IMR-90 (cell line): ENCODE measurements around the gene POLR1E. TPM values are rescaled to one million over a fixed set of nuclear protein-coding genes. Genes with fewer than 3 reads are reported as not detected.

ENCODE experiments used
- ATAC-seq: fragments of 200-7000 bp; cut with Tn5 transposase; 2 replicates; pipeline ENCODE4 v1.9.1; 2020; ENCODE audit warnings: low read depth, mild to moderate bottlenecking, moderate library complexity
- BruUV-seq: library from RNA; stranded (reverse); fragments of 400-500 nt; replicated peaks from 2 replicates; lab custom pipeline; 2021; lab: Mats Ljungman, UMichigan
- CTCF ChIA-PET: fragments of 300-600 bp; formaldehyde crosslinking; extraction: SDS; loops from one replicate; lab custom pipeline; 2021; ENCODE audit warnings: antibody characterized with exemption; lab: Yijun Ruan, JAX
- POLR2A ChIA-PET: fragments of 300-600 bp; sonication (Branson Sonifier 250); formaldehyde crosslinking; loops from one replicate; lab custom pipeline; 2022; ENCODE audit warnings: antibody characterized with exemption; ENCODE audit not compliant: unreplicated experiment; lab: Charles Lee
- DNase-seq: peaks from one replicate; pipeline ENCODE4 v3.0.0; 2013
- H2AFZ ChIP-seq: replicated peaks from 2 replicates; pipeline ENCODE3; 2013; ENCODE audit warnings: low read length, mild to moderate bottlenecking; ENCODE audit not compliant: poor library complexity
- H2AK5ac ChIP-seq: 2 replicates; pipeline ENCODE4 v1.6.1; 2013; ENCODE audit warnings: low read depth, low read length, inconsistent platforms
- H2AK9ac ChIP-seq: replicated peaks from 2 replicates; pipeline ENCODE3; 2013; ENCODE audit warnings: mild to moderate bottlenecking, low read depth, low read length, moderate library complexity; ENCODE audit not compliant: poor library complexity
- H2BK120ac ChIP-seq: 2 replicates; pipeline ENCODE4 v1.6.1; 2013; ENCODE audit warnings: low read depth, low read length, inconsistent platforms
- H2BK15ac ChIP-seq: 3 replicates; pipeline ENCODE4 v1.6.1; 2013; ENCODE audit warnings: low read depth, low read length, inconsistent platforms
- H2BK20ac ChIP-seq: 2 replicates; pipeline ENCODE4 v1.6.1; 2013; ENCODE audit warnings: low read depth, mild to moderate bottlenecking, inconsistent platforms, low read length, moderate library complexity
- H2BK5ac ChIP-seq: 2 replicates; pipeline ENCODE4 v1.6.1; 2013; ENCODE audit warnings: mild to moderate bottlenecking, low read depth, low read length, inconsistent platforms; ENCODE audit not compliant: poor library complexity, severe bottlenecking
- H3K14ac ChIP-seq: replicated peaks from 2 replicates; pipeline ENCODE4 v1.6.1; 2013; ENCODE audit warnings: low read depth, low read length, inconsistent platforms
- H3K18ac ChIP-seq: 2 replicates; pipeline ENCODE4 v1.6.1; 2013; ENCODE audit warnings: low read depth, low read length, control low read depth
- H3K23ac ChIP-seq: 2 replicates; pipeline ENCODE4 v1.6.1; 2013; ENCODE audit warnings: low read depth, low read length, inconsistent platforms
- H3K27ac ChIP-seq: 2 replicates; pipeline ENCODE4 v1.5.1; 2013; ENCODE audit warnings: mild to moderate bottlenecking, control low read depth, low read length; ENCODE audit not compliant: insufficient read depth
- H3K27me3 ChIP-seq: 2 replicates; pipeline ENCODE4 v1.6.1; 2013; ENCODE audit warnings: low read length; ENCODE audit not compliant: control insufficient read depth, insufficient read depth
- H3K36me3 ChIP-seq: 2 replicates; pipeline ENCODE4 v1.6.1; 2013; ENCODE audit warnings: low read length, mixed read lengths; ENCODE audit not compliant: control insufficient read depth, insufficient read depth
- H3K4ac ChIP-seq: 2 replicates; pipeline ENCODE4 v1.6.1; 2013; ENCODE audit warnings: low read depth, low read length, inconsistent platforms
- H3K4me1 ChIP-seq: 2 replicates; pipeline ENCODE4 v1.6.1; 2013; ENCODE audit warnings: low read length, mixed read lengths; ENCODE audit not compliant: control insufficient read depth, insufficient read depth
- H3K4me2 ChIP-seq: 2 replicates; pipeline ENCODE4 v1.6.1; 2013; ENCODE audit warnings: low read depth, mild to moderate bottlenecking, control low read depth, low read length, moderate library complexity
- H3K4me3 ChIP-seq: 2 replicates; pipeline ENCODE4 v1.5.1; 2013; ENCODE audit warnings: low read depth, mild to moderate bottlenecking, control low read depth, low read length, moderate library complexity; ENCODE audit not compliant: insufficient read depth
- H3K56ac ChIP-seq: 2 replicates; pipeline ENCODE4 v1.6.1; 2013; ENCODE audit warnings: low read length, inconsistent platforms; ENCODE audit not compliant: insufficient read depth; ENCODE audit errors: extremely low read depth
- H3K79me1 ChIP-seq, 2 experiments: 2 replicates each; pipeline ENCODE4 v1.6.1; 2013; ENCODE audit warnings: low read length in 2 of 2, inconsistent platforms in 1 of 2, low read depth in 1 of 2
- H3K9ac ChIP-seq: 2 replicates; pipeline ENCODE4 v1.6.1; 2013; ENCODE audit warnings: low read depth, low read length, control low read depth
- H3K9me1 ChIP-seq: 2 replicates; pipeline ENCODE4 v1.6.1; 2013; ENCODE audit warnings: low read length, inconsistent platforms; ENCODE audit not compliant: insufficient read depth
- H3K9me3 ChIP-seq: 2 replicates; pipeline ENCODE4 v1.6.1; 2013; ENCODE audit warnings: low read length; ENCODE audit not compliant: control insufficient read depth, insufficient read depth
- H4K20me1 ChIP-seq: 2 replicates; pipeline ENCODE4 v1.6.1; 2013; ENCODE audit warnings: low read length, inconsistent platforms; ENCODE audit not compliant: insufficient read depth
- H4K5ac ChIP-seq: 2 replicates; pipeline ENCODE4 v1.6.1; 2013; ENCODE audit warnings: mild to moderate bottlenecking, low read depth, low read length, control low read depth
- H4K8ac ChIP-seq, 2 experiments: 2 replicates each; pipeline ENCODE4 v1.6.1; 2013; ENCODE audit warnings: low read depth in 2 of 2, low read length in 2 of 2, control low read depth in 1 of 2, inconsistent platforms in 1 of 2
- H4K91ac ChIP-seq: 2 replicates; pipeline ENCODE4 v1.6.1; 2013; ENCODE audit warnings: low read depth, low read length, inconsistent platforms; ENCODE audit not compliant: insufficient read depth
- CEBPB ChIP-seq: IDR thresholded peaks from 2 replicates; pipeline ENCODE4 v1.6.1; 2012; ENCODE audit warnings: low read depth, low read length, improper control_type of control experiment
- RFX5 ChIP-seq: IDR thresholded peaks from 2 replicates; pipeline ENCODE4 v1.8.0; 2012; ENCODE audit warnings: low read depth, mild to moderate bottlenecking, low read length, moderate library complexity
- WGBS, 2 experiments: methylation state at CpG; one replicate each; pipeline versions ENCODE4 v1.1.5 to v1.1.7; 2013; ENCODE audit warnings: missing lambda C conversion rate in 2 of 2; ENCODE audit not compliant: insufficient read length in 1 of 2; ENCODE audit errors: extremely low coverage in 2 of 2; 5-methylcytosine and 5-hydroxymethylcytosine counted together
- dilution Hi-C: fragments of 300-500 bp; cut with HindIII; formaldehyde crosslinking; loops from one replicate; pipeline ENCODE4 v1.14.3; 2018; ENCODE audit warnings: low sequenced_read_pairs; ENCODE audit not compliant: unreplicated experiment
- in situ Hi-C: fragments of 300-500 bp; cut with MboI; formaldehyde crosslinking; loops from 3 replicates; pipeline ENCODE4 v1.14.3; 2019; ENCODE audit warnings: low sequenced_read_pairs, inconsistent platforms, mixed read lengths
- intact Hi-C: fragments of 100-400 bp; cut with micrococcal nuclease; formaldehyde crosslinking; loops from 2 replicates; pipeline ENCODE4 v1.10.0; 2022
- polyA plus RNA-seq, 3 experiments: library from polyadenylated mRNA; depleted of rRNA; stranded (reverse); fragments of >200 nt; gene quantifications; 2 replicates each; pipeline ENCODE4 v1.2.3, GENCODE V29; 2012; ENCODE audit warnings: low replicate concordance in 1 of 3
- total RNA-seq: library from RNA; depleted of rRNA; stranded (reverse); fragments of >200 nt; gene quantifications from 2 replicates; pipeline ENCODE4 v1.2.3, GENCODE V29; 2012

The POLR1E gene
- total and polyA plus RNA-seq, 2 of the 4 experiments (the other 2 are of a cell fraction), result 48.0 to 71.9 TPM

GRCh38 chr9:37508135-37508833 is 22.5 kb downstream of the POLR1E start:
- no peak overlapping the region for H2BK120ac ChIP-seq
- H2BK20ac ChIP-seq, result no peak overlapping the region
- H2BK5ac ChIP-seq, result no peak overlapping the region
- intact Hi-C loops (no loop called here), dilution Hi-C loops (no loop called here), in situ Hi-C loops (no loop called here)
- no peak overlapping the region for H3K27ac ChIP-seq
- H3K79me1 ChIP-seq, result no peaks in the 10 kb centered on the region; a peak in 1 of 4 replicates
- no TSS peak for BruUV-seq
- H2BK15ac ChIP-seq, result no peak overlapping the region
- H3K27me3 ChIP-seq, result no peaks in the 10 kb centered on the region
- DNase-seq, result no peak
- ATAC-seq, result peak; percentile 31
- H4K20me1 ChIP-seq, result 0 out of 2 replicates have a peak, but pooled peaks cover 3% of the 10 kb centered on the region
- no peak overlapping the region for H2AK9ac ChIP-seq
- H3K4me2 ChIP-seq, result no peak overlapping the region
- H3K36me3 ChIP-seq, result peaks cover 27% of the 10 kb centered on the region
- H3K56ac ChIP-seq, result no peak overlapping the region
- H4K91ac ChIP-seq, result no peak overlapping the region
- ChIA-PET POLR2A (no interaction called here), CTCF (no interaction called here)
- H3K9me3 ChIP-seq, result no peaks in the 10 kb centered on the region
- H4K5ac ChIP-seq, result no peak overlapping the region
- no peak overlapping the region for H2AK5ac ChIP-seq
- H3K14ac ChIP-seq, result no peak overlapping the region
- TF ChIP-seq CEBPB, result 0 out of 2 replicates have a peak, but pooled peaks have one; percentile 7
- no peak for TF ChIP-seq RFX5
- no peak overlapping the region for H4K8ac ChIP-seq
- no peak overlapping the region for H3K4me3 ChIP-seq
- no peak overlapping the region for H3K23ac ChIP-seq
- H3K18ac ChIP-seq, result no peak overlapping the region
- no peak overlapping the region for H3K9ac ChIP-seq
- H2AFZ ChIP-seq, result no peak overlapping the region
- peaks cover 6% of the 10 kb centered on the region; the same call in 1 of the 2 replicates for H3K9me1 ChIP-seq
- no peaks in the 10 kb centered on the region for H3K4me1 ChIP-seq
- H3K4ac ChIP-seq, result no peak overlapping the region
- WGBS, 2 experiments, result 100% methylated on average over 1 of the region's 5 CpGs; no CpG with 5 or more reads in 1 of the 2 experiments
